KOPT-K1 (cell line): ENCODE measurements around the gene SYF2.

Experiments used
- H3K27ac ChIP-seq: fragments of 200-600 bp; sonication (generic); 2 replicates; pipeline ENCODE4 v1.5.1; 2016; ENCODE audit warnings: antibody characterized with exemption, mild to moderate bottlenecking, low read depth, low read length; ENCODE audit not compliant: poor library complexity, severe bottlenecking
- H3K36me3 ChIP-seq: fragments of 200-600 bp; sonication (generic); 2 replicates; pipeline ENCODE4 v1.5.1; 2017; ENCODE audit warnings: antibody characterized with exemption, mild to moderate bottlenecking, low read length, moderate library complexity; ENCODE audit not compliant: insufficient read depth
- H3K9me3 ChIP-seq: fragments of 200-600 bp; sonication (generic); 2 replicates; pipeline ENCODE4 v1.5.1; 2017; ENCODE audit warnings: antibody characterized with exemption, low read length, mild to moderate bottlenecking; ENCODE audit not compliant: insufficient read depth, poor library complexity, severe bottlenecking

SYF2 gene

DNA sequence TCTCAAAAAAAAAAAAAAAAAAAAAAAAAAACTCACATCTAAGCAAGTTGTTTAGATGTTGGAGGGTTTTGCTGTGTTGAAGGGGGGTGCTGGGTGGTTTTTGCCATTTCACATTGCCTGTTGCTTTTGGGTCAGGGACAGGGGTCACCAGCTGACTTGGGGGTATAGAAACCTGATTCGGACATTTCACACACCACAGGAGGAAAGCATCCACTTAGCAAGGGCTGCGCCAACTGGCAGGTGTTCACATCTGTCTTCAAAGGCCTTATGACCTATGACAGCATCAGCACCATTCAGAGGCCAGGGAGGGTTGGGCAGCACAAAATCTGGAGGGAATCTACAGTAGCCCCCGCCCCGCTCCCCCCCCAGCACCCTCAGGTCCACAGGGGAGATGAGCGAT lies 45.2 kb downstream of the SYF2 start:
- Histone ChIP-seq H3K36me3 (no peaks in the 10 kb centered on the region), H3K9me3 (no peaks in the 10 kb centered on the region), H3K27ac (no peak overlapping the region)

DNA sequence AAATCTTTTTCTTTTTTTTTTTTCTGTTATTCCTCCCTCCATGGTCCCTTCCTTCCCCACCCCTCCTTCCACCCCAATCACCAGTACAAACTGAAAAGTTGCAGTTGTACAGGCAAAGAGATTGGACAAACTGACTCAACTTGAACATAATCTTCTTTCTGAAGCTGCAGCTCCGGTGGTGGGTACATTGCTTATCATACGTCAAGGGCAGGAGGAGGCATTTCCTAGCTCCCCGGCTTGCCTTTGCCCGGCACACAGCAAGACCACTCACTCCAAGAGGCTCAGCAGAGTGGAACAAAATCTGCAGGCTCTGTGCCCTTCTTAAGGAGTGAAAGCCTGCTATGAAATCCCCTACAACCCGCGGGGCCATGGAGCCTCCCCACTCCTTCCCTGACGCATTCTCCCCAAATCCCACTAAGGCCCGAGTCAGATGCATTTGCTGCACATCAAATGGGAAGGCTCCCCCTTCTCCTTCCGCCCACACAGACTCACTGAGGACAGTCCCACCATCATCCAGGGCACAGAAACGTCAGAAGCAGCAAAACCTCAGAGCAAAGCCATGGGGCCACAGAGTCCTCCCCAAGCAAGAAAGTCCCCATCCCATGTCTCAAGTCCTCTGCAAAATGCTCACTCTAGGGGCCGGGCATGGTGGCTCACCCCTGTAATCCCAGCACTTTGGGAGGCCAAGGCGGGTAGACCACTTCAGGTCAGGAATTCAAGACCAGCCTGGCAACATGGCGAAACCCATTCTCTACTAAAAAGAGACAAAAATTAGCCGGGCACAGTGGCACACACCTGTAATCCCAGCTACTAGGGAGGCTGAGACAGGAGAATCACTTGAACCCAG lies 45.9 kb downstream of the SYF2 start:
- H3K9me3 ChIP-seq = no peaks in the 10 kb centered on the region
- H3K36me3 ChIP-seq = no peaks in the 10 kb centered on the region
- H3K27ac ChIP-seq = no peak overlapping the region

DNA sequence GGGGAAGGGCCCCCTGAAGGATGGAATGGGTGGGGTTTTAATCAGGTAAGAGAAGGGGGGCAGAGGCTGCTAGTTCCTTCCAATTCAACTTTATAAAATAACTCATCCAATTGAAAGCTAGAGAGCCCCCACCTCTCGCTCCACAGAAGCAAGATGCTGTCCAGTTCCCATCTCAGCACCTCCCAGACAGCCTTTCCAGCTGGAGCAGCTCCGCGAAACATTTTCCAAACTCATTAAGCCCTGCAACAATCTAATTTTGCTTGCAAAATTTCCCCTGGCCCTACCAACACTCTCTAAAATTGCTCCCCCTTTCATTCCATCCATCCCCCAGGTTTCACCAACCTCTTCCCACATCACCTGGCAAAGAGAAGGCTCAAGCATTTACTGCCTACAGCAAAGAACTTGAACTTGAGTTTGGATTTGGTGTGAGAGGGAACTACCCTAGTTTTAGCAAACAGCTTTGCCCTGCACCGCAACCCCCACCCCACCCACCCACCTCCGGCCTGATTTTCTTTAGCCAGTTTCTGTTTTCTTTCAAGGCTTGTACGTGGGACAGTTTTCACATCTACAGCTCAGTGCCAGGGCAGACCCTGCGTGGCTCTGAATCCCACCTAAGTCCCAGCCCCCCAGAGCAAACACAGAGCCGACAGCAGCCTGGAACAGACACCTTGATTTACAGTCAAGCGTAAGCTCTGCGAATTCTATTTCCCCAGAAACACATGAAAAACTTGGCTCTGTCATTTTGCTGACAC lies 46.7 kb downstream of the SYF2 start:
- Histone ChIP-seq H3K9me3 (no peaks in the 10 kb centered on the region), H3K27ac (no peak overlapping the region), H3K36me3 (no peaks in the 10 kb centered on the region)

DNA sequence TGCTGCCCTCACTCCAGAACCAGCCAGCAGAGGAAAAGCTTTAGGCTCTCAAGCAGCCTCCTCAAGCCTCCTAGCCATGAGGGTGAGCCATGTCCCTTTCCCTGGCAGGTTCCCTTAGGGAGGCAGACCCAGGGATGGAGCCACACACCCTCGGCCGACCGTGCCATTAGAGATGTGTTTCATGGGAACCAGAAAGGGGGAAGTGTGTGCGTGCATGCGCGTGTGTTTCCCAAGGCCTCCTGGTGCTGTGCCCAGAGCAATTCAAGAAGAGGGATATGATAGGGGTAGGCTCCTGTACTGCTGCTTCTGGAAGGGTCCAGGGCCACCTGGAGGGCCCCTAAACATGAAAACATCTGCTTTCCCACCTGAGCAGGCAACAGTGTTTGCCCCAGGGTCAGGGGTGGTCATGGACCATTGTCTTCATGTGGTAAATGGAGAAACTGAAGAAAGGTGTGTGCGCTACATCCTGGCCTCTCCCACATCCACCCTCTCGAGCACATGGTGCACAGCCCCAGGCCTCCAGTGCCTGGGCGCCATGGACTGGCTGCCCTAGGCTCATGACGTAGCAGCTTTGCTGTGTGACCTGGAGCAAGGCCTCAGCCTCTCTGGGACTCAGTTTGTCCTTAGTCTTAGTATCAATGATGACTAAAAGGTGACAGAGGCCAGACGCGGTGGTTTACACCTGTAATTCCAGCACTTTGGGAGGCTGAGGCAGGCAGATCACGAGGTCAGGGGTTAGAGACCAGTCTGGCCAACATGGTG lies 48.1 kb downstream of the SYF2 start:
- Histone ChIP-seq H3K36me3 (no peaks in the 10 kb centered on the region), H3K9me3 (no peaks in the 10 kb centered on the region), H3K27ac (no peak overlapping the region)

DNA sequence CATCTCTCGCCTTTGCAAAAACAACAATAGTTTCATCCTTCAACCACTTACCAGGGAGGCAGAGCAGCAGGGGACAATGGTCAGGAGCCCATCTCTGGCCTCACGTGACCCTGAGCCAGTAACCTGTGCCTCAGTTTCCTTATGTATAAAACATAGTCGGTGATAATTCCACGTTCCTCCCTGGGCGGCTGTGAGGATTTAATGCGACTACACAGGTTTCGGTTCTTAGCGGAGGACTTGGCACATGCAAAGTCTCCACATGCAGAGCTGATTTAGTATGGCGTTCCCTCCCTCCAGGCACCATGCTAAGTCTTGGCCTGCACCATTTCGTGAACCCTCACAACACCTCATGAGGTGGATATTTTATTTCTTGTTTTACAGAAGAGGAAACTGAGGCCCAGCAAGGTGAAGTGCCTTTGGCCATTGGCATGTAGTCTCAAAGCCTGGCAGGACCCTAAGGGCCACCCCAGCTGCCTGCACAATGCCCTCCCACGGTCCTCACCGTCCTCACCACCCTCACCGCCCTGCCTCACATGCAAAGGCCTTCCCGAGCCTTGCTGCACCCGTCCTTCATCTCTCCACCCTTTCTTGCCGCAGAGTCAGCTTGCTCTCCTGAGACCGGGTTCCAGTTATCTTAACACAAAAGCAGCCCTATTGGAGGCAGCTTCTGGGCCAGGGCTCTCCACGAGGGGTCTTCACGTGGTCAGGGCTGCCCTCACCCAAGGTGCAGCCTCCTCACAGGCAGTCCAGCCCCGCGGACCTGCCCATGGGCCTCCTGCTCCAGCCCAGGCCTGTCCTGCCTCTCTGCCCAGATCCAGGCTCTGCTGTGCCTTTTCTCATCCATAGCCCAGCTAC lies 48.9 kb downstream of the SYF2 start:
- no peaks in the 10 kb centered on the region for H3K36me3 ChIP-seq
- H3K9me3 ChIP-seq = no peaks in the 10 kb centered on the region
- H3K27ac ChIP-seq = no peak overlapping the region

DNA sequence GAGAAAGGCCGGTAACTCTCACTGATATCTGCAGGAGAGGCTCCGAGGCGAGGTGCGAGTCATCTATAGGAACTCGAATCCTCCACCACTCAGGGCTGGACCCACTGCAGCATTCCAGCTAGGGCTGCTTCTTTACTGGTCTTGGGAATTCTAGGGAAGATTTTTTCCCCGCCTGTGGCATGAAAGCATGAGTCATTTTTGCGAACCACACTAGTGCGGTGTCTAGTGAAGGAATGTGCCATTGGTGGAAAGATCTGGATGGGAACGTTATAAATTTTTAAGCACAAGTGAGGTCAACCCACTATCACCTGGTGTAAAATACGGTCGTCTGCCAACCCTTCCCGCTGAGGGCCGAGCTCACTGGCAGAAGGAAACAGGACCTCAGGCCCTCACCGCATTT lies 49.7 kb downstream of the SYF2 start:
- no peaks in the 10 kb centered on the region for H3K9me3 ChIP-seq
- H3K36me3 ChIP-seq = no peaks in the 10 kb centered on the region
- H3K27ac ChIP-seq = no peak overlapping the region

DNA sequence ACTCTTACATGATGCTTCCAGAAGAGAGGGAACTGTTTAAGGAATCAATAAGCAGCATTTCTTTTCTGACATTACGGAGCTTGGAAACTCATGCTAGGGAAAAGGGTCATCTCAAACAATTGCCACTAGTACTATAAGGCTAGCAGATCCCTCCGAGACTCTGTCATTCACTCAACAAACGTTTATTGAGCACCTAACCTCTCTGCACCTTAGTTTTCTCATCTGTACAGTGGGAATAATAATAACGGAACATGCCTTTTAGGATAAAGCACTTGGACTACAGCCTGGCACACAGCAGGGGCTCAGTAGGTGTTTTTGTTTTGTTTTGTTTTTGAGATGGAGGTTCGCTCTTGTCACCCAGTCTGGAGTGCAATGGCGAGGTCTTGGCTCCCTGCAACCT lies 51.3 kb downstream of the SYF2 start:
- peaks cover 10% of the 10 kb centered on the region for H3K9me3 ChIP-seq
- no peaks in the 10 kb centered on the region for H3K36me3 ChIP-seq
- no peak overlapping the region for H3K27ac ChIP-seq

DNA sequence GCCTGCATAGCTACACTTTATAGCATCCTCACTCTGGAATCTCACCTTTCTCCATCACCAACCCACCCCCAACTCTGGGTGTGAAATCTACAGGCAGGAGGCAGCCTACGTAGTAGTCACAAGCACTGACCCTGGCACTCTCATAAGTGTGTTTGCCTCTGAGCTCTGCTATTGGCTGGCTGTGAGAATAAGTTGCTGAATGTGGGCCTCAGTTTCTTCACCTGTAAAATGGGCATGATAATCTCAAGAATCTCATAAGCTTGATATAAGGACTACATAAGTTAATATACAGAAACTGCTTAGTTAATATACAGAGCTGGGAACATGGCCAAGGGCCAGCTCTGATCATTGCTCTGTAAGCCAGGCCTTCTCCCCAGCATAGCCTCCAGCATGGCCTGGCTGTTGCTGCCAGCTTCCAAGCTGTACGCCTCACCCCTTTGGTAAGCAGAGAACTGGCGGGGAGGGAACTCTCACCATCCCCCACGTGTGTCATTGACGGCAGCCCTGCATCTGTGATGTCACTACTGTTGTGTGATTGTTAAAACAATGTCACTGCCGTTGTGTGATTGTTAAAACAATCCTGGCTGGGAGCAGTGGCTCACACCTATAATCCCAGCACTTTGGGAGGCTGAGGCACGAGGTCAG lies 53.3 kb downstream of the SYF2 start:
- Histone ChIP-seq H3K9me3 (peaks cover 14% of the 10 kb centered on the region), H3K27ac (no peak overlapping the region), H3K36me3 (no peaks in the 10 kb centered on the region)

DNA sequence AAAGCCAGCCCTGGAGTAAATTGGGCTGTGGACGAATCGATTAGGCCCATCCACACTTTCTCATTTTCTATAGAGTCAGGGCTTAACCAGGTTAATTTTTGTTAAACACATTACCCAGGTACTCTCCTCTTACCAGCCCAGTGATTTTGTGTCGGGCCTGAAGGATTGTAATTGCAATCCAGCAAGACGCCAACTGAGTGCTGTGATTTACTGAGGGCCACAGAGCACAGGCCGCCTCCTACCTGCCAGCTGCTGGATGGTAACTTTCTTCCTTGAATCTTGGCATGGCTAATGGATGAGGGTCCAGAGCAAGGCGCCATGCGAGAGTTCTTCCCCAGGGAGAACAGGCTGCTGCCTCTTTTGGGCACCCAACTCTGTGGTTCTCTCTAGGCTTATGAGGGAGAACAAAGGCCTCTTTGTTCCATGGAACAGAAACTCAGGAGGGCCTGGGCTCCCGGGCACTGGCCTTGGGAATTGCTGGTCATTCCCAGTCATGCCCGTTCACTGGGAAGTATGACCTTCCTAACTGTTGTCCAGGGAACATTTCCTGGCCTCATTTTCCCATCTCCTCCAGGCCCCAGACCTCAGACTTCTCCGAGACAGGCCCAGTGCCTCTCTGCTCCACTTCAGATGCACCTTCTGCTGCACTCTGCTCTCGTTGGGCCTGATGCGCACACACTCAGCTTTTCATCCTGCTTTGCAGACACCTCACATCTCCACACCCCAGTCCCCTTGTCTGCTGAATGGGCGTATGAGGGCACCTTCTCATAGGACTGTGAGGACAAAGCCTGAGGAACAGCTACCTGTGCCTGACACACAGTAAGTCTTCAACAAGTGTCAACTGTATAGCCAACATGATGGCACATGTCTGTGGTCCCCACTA lies 57.3 kb downstream of the SYF2 start:
- peaks cover 14% of the 10 kb centered on the region for H3K9me3 ChIP-seq
- no peaks in the 10 kb centered on the region for H3K36me3 ChIP-seq
- H3K27ac ChIP-seq = no peak overlapping the region

DNA sequence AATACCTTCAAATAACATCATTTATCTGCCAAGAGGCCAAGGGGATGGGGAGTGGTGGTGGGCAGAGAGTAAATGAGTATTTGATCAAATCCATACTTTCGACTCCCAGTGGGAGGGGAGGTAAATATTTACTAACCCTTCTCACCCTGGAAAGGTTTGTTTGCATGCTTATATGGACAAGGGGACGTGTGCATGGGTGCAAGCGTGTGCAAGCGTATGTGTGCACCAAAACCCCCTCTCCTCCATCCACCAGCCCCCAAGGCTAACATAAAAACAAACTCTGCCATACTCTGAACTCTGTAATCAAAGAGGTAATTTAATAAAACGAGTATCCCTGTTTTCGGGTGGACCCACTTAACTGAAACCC lies 58.0 kb downstream of the SYF2 start:
- no peaks in the 10 kb centered on the region for H3K36me3 ChIP-seq
- peaks cover 14% of the 10 kb centered on the region for H3K9me3 ChIP-seq
- no peak overlapping the region for H3K27ac ChIP-seq

DNA sequence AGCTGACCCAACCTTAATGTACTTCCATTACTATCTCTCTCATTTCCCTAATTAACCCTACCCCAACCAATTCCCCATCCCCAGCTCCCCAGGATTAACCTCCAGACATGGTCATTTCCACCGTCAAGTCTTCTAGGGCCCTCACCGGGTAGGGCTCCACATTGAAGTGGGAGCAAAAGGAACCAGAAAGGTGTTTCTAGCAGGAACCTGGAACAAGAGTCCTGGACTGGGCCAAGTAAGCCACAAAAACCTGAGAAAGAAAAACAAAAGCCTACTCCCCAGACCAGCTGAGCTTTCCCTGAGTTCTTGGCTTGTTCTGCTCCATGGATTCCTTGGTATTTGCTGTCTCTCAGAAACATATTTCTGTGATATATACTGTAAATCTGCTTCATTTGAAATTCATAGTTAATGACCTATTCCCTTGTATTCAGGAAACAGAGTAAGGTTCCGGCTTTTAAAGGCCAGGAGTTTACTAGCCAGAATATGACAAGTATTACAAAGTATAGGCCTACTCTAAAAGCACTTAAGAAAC lies 58.4 kb downstream of the SYF2 start:
- Histone ChIP-seq H3K9me3 (peaks cover 14% of the 10 kb centered on the region), H3K27ac (no peak overlapping the region), H3K36me3 (no peaks in the 10 kb centered on the region)
